Fibroblast of lung (primary cell): ENCODE results near the gene CARD8. TPM values are rescaled to one million over a fixed set of nuclear protein-coding genes. Genes with fewer than 3 reads are reported as not detected.

Experiments
- DNase-seq, 2 donors: peaks; one replicate each; pipeline versions ENCODE4 v3.0.0 to v3.0.0-alpha.2; 2010; ENCODE audit warnings: low read depth in 2 of 2
- H2AFZ ChIP-seq: 2 replicates; pipeline ENCODE4 v1.5.1; 2012; ENCODE audit warnings: low read length, control low read depth, inconsistent platforms
- H3K27ac ChIP-seq: 2 replicates; pipeline ENCODE4 v1.5.1; 2011; ENCODE audit warnings: low read length, control low read depth; ENCODE audit not compliant: insufficient read depth
- H3K27me3 ChIP-seq: 2 replicates; pipeline ENCODE4 v1.5.1; 2011; ENCODE audit warnings: mild to moderate bottlenecking, low read length; ENCODE audit not compliant: control insufficient read depth, insufficient read depth
- H3K36me3 ChIP-seq: 2 replicates; pipeline ENCODE4 v1.5.1; 2011; ENCODE audit warnings: low read length; ENCODE audit not compliant: control insufficient read depth, insufficient read depth
- H3K4me1 ChIP-seq: 2 replicates; pipeline ENCODE4 v1.5.1; 2011; ENCODE audit warnings: low read length; ENCODE audit not compliant: control insufficient read depth, insufficient read depth; ENCODE audit errors: extremely low read depth
- H3K4me2 ChIP-seq: 2 replicates; pipeline ENCODE4 v1.5.1; 2011; ENCODE audit warnings: low read length, control low read depth; ENCODE audit not compliant: insufficient read depth; ENCODE audit errors: extremely low read depth
- H3K4me3 ChIP-seq, 4 experiments: fragments of 200-600 bp in 1 of 4; sonication (generic) in 1 of 4; replicated peaks in 1 of 4; 2 replicates each; pipeline ENCODE4 v1.5.1; 2011 to 2016; ENCODE audit warnings: low read length in 4 of 4, low read depth in 3 of 4, mild to moderate bottlenecking in 3 of 4, control low read depth in 2 of 4, inconsistent platforms in 1 of 4, mixed read lengths in 1 of 4; ENCODE audit not compliant: insufficient read depth in 1 of 4; ENCODE audit errors: control extremely low read depth in 1 of 4
- H3K79me2 ChIP-seq: 2 replicates; pipeline ENCODE4 v1.5.1; 2012; ENCODE audit warnings: mild to moderate bottlenecking, low read length, inconsistent platforms; ENCODE audit not compliant: control insufficient read depth, insufficient read depth
- H3K9ac ChIP-seq: 2 replicates; pipeline ENCODE4 v1.5.1; 2011; ENCODE audit warnings: mild to moderate bottlenecking, low read length, control low read depth; ENCODE audit not compliant: insufficient read depth
- H3K9me3 ChIP-seq: 2 replicates; pipeline ENCODE4 v1.5.1; 2012; ENCODE audit warnings: low read depth, low read length; ENCODE audit not compliant: control insufficient read depth, insufficient read depth
- H4K20me1 ChIP-seq: 2 replicates; pipeline ENCODE4 v1.5.1; 2011; ENCODE audit warnings: low read length; ENCODE audit not compliant: control insufficient read depth, insufficient read depth; ENCODE audit errors: extremely low read depth
- CTCF ChIP-seq, 2 donors: IDR thresholded peaks in 1 of 2; conservative IDR thresholded peaks in 1 of 2; 1 replicate in 1 of 2; 2 replicates in 1 of 2; pipeline ENCODE4 v1.5.1; 2011 to 2012; ENCODE audit warnings: low read length in 2 of 2, control low read depth in 1 of 2, inconsistent platforms in 1 of 2, low read depth in 1 of 2, mild to moderate bottlenecking in 1 of 2
- EZH2 ChIP-seq: IDR thresholded peaks from 2 replicates; pipeline ENCODE4 v1.5.1; 2012; ENCODE audit warnings: low read length, control low read depth, mild to moderate bottlenecking; ENCODE audit errors: missing control alignments
- polyA plus RNA-seq, 2 donors: library from polyadenylated mRNA; depleted of rRNA in 1 of 2; stranded (reverse) in 1 of 2; unstranded in 1 of 2; fragments of >200 nt; gene quantifications; 2 replicates each; pipeline ENCODE4 v1.2.1, GENCODE V29; 2011 to 2012; ENCODE audit warnings: missing spikeins in 1 of 2
- total RNA-seq: library from RNA; depleted of rRNA; stranded (reverse); fragments of >200 nt; gene quantifications from 2 replicates; pipeline ENCODE4 v1.2.1, GENCODE V29; 2014

CARD8 gene
- total and polyA plus RNA-seq, 2 donors (not counting 1 experiment from before 2014, with no cell fraction given): 16.4 to 24.1 TPM

GRCh38 chr19:48186541-48186991 lies 69.1 kb downstream of the CARD8 start:
- TF ChIP-seq EZH2 (no peak), CTCF (conservative IDR thresholded peaks at IDR 0.05 in 1 of 2, IDR thresholded peaks at IDR 0.05 in 1 of 2; ENCODE audit: low read depth in 1 of 2, low read length in 2 of 2) (no peak)
- Histone ChIP-seq H3K4me2 (no peak overlapping the region), H2AFZ (no peak overlapping the region), H3K27ac (no peak overlapping the region), H3K79me2 (no peaks in the 10 kb centered on the region), H3K27me3 (no peaks in the 10 kb centered on the region), H3K4me3 (no peak overlapping the region), H3K9me3 (no peaks in the 10 kb centered on the region), H3K4me1 (no peaks in the 10 kb centered on the region), H4K20me1 (no peaks in the 10 kb centered on the region), H3K9ac (no peak overlapping the region), H3K36me3 (peaks cover 6% of the 10 kb centered on the region)
- DNase-seq: no peak

GRCh38 chr19:48186015-48186414 lies 69.7 kb downstream of the CARD8 start:
- no peak overlapping the region for H3K27ac ChIP-seq
- H3K9ac ChIP-seq: no peak overlapping the region
- no peaks in the 10 kb centered on the region for H3K27me3 ChIP-seq
- TF ChIP-seq EZH2: no peak
- no peak for TF ChIP-seq CTCF (conservative IDR thresholded peaks at IDR 0.05 in 1 of 2, IDR thresholded peaks at IDR 0.05 in 1 of 2; ENCODE audit: low read depth in 1 of 2, low read length in 2 of 2)
- no peak overlapping the region for H2AFZ ChIP-seq
- H3K36me3 ChIP-seq: peaks cover 6% of the 10 kb centered on the region
- DNase-seq: no peak
- H3K4me1 ChIP-seq: no peaks in the 10 kb centered on the region
- no peak overlapping the region for H3K4me2 ChIP-seq
- no peaks in the 10 kb centered on the region for H4K20me1 ChIP-seq
- no peaks in the 10 kb centered on the region for H3K79me2 ChIP-seq
- H3K4me3 ChIP-seq: no peak overlapping the region
- H3K9me3 ChIP-seq: no peaks in the 10 kb centered on the region

GRCh38 chr19:48183356-48183755 lies 72.4 kb downstream of the CARD8 start:
- H4K20me1 ChIP-seq: no peaks in the 10 kb centered on the region
- no peak for DNase-seq
- H3K27me3 ChIP-seq: no peaks in the 10 kb centered on the region
- no peaks in the 10 kb centered on the region for H3K79me2 ChIP-seq
- peaks cover 5% of the 10 kb centered on the region for H3K36me3 ChIP-seq
- no peak overlapping the region for H3K27ac ChIP-seq
- no peak overlapping the region for H3K9ac ChIP-seq
- no peak overlapping the region for H3K4me3 ChIP-seq
- H3K4me1 ChIP-seq: no peaks in the 10 kb centered on the region
- H3K9me3 ChIP-seq: no peaks in the 10 kb centered on the region
- H2AFZ ChIP-seq: no peak overlapping the region
- no peak for TF ChIP-seq CTCF (conservative IDR thresholded peaks at IDR 0.05 in 1 of 2, IDR thresholded peaks at IDR 0.05 in 1 of 2; ENCODE audit: low read depth in 1 of 2, low read length in 2 of 2)
- TF ChIP-seq EZH2: no peak
- no peak overlapping the region for H3K4me2 ChIP-seq
